ENCODE results near the gene LIPA.
"Not testable (repeated sequence)": the region's sequence is repeated elsewhere in the genome, so short reads cannot be mapped to it uniquely, and the experiment has no call there.

Gene LIPA

DNA sequence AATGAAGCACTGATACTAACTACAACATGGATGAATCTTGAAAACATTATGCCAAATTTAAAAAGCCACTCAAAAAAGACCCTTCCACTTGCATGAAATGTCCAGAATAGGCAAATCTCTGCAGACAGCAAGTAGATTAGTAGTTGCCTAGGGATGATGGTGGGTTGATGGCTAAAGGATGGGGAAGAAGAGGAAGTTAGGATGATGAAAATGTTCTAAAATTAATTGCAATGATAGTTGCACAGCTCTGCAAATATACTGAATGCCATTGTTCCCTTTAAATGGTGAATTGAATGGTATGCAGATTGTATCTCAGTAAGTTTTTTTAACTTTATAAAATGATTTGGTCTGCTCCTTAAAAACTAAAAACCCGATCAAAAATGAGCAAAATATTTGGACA is 7.3 kb upstream of the LIPA start:
- H3K27me3 Mint-ChIP-seq: no peaks in the 10 kb centered on the region
- peaks cover 5% of the 10 kb centered on the region for H3K36me3 Mint-ChIP-seq (ENCODE audit: low read depth)
- intact Hi-C loops (cut with micrococcal nuclease): loop anchor here (5.0 kb wide), 1 partner anchor 163 kb away; no protein-coding TSS in a partner anchor

DNA sequence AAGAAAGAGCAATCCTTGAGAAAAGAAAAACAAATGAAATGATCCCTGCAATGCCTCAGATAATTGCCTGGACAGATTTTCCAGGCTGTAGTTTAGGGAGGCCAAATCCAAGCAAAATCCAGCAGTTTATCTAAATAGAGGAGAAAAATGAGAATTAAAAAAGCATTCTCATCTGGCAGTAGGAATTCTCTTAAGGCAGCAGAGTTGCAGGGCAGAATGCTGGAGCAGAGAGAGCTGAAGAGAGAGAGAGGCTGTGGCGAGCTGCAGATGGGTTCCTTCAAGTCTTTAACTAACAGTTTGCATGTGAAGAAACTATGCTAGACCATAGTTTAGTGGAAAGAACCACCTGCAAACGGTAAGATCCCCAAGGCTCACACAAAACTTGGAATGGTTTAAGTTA is 6.0 kb upstream of the LIPA start:
- Mint-ChIP-seq H3K9me3 (peaks cover 21% of the 10 kb centered on the region), H3K27me3 (no peaks in the 10 kb centered on the region), H3K4me1 (ENCODE audit: low read depth) (peaks cover 42% of the 10 kb centered on the region), H3K27ac (no peak overlapping the region), H3K36me3 (ENCODE audit: low read depth) (peaks cover 5% of the 10 kb centered on the region), H3K4me3 (no peak overlapping the region)
- intact Hi-C loops (cut with micrococcal nuclease): loop anchor here (5.0 kb wide), 1 partner anchor 165 kb away; no protein-coding TSS in a partner anchor

More for the DNA sequence above, 7.3 kb upstream of the LIPA start:
- Mint-ChIP-seq H3K9me3 (peaks cover 12% of the 10 kb centered on the region), H3K4me1 (ENCODE audit: low read depth) (peaks cover 52% of the 10 kb centered on the region), H3K27ac (no peak overlapping the region), H3K4me3 (no peak overlapping the region)

DNA sequence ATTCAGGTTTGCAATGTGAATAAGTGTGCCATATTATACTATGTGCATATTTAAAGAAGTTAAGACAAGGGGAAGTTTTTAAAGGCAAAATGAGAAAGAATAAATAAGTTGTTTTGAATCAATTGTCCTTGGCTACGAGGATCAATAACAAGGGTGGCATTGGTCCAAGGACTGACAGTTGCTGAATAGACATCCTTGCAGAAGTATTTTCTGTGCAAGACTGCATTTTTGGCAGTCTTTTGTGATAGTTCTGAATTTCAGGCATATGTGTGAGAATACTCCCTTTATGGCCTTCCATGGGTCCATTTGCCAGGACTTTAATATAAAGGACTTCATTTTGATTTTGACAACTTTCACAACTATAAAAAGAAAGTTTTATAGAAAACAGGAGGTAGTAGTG is 5.4 kb upstream of the LIPA start:
- intact Hi-C loops (cut with micrococcal nuclease): loop anchor here (5.0 kb wide), 1 partner anchor 165 kb away; no protein-coding TSS in a partner anchor
- Mint-ChIP-seq H3K27me3 (no peaks in the 10 kb centered on the region), H3K4me3 (no peak overlapping the region), H3K36me3 (ENCODE audit: low read depth) (peaks cover 5% of the 10 kb centered on the region), H3K27ac (no peak overlapping the region), H3K4me1 (ENCODE audit: low read depth) (peaks cover 40% of the 10 kb centered on the region), H3K9me3 (peaks cover 21% of the 10 kb centered on the region)

DNA sequence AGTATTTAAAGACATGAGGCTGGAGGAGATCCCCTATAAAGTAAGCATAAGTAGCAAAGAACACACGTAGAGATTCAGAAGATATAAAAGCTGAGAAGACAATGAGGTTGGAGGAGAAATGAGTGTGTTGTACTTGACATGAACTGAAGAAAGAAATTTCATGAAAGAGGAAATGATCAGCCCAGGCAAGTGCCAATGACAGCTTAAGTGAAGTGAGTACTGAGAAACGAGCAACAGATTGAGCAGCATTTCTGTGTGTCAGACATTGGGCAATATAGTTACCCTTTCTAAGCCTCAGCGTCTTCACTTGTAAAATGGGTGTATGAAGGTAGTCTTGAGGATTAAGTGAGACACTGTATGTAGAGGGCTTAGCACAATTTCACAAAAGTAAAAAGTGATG is 4.8 kb upstream of the LIPA start:
- H3K9me3 Mint-ChIP-seq: peaks cover 21% of the 10 kb centered on the region
- H3K27me3 Mint-ChIP-seq: no peaks in the 10 kb centered on the region
- H3K4me3 Mint-ChIP-seq: no peak overlapping the region
- intact Hi-C loops (cut with micrococcal nuclease): loop anchor here (5.0 kb wide), 1 partner anchor 166 kb away; no protein-coding TSS in a partner anchor
- peaks cover 11% of the 10 kb centered on the region for H3K36me3 Mint-ChIP-seq (ENCODE audit: low read depth)
- peak overlapping the region; percentile 83 for H3K27ac Mint-ChIP-seq
- peaks cover 40% of the 10 kb centered on the region for H3K4me1 Mint-ChIP-seq (ENCODE audit: low read depth)

DNA sequence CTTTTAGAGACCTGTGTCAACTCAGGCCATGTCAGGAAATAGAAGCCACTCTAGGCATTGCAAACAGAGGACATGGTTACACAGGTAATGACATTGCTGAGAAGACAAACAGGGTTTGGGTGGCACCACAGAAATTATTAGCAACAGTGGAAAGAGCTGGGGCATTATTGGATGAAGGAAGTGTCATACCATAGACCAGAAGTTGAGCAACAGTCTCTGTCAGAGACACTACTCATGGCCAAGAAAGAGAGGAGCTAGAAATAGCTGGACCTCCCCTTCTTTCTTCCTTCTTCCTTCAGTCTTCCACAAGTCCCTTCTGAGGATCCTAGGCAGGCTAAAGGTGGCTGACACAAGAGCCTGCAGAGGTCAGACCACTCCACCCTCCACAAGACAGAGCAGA is 4.2 kb upstream of the LIPA start:
- H3K27me3 Mint-ChIP-seq: no peaks in the 10 kb centered on the region
- peaks cover 16% of the 10 kb centered on the region for H3K36me3 Mint-ChIP-seq (ENCODE audit: low read depth)
- peak overlapping the region; percentile 83 for H3K27ac Mint-ChIP-seq
- intact Hi-C loops (cut with micrococcal nuclease): loop anchor here (5.0 kb wide), 1 partner anchor 167 kb away; no protein-coding TSS in a partner anchor
- peaks cover 45% of the 10 kb centered on the region for H3K4me1 Mint-ChIP-seq (ENCODE audit: low read depth)
- no peak overlapping the region for H3K4me3 Mint-ChIP-seq
- H3K9me3 Mint-ChIP-seq: peaks cover 21% of the 10 kb centered on the region

DNA sequence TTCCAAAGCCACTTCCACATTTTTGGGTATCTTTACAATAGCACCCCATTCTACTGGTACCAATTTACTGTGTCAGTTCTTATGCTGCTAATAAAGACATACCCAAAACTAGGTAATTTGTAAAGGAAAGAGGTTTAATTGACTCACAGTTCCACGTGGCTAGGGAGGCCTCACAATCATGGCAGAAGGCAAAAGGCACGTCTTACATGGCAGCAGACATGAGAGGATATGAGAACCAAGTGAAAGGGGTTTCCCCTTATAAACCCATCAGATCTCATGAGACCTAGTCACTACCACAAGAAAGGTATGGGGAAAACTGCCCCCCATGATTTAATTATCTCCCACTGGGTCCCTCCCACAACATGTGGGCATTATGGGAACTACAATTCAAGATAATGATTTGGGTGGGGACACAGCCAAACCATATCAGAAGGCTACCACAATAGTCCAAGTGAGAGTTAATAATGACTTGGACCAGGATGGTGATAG is 3.6 kb upstream of the LIPA start:
- peak overlapping the region; percentile 83 for H3K27ac Mint-ChIP-seq
- H3K27me3 Mint-ChIP-seq, H3K4me3 Mint-ChIP-seq: not testable (repeated sequence)
- H3K36me3 Mint-ChIP-seq (ENCODE audit: low read depth): peaks cover 20% of the 10 kb centered on the region
- H3K4me1 Mint-ChIP-seq (ENCODE audit: low read depth): peaks cover 44% of the 10 kb centered on the region
- intact Hi-C loops (cut with micrococcal nuclease): loop anchor here (5.0 kb wide), 1 partner anchor 167 kb away; no protein-coding TSS in a partner anchor
- peaks cover 21% of the 10 kb centered on the region for H3K9me3 Mint-ChIP-seq

DNA sequence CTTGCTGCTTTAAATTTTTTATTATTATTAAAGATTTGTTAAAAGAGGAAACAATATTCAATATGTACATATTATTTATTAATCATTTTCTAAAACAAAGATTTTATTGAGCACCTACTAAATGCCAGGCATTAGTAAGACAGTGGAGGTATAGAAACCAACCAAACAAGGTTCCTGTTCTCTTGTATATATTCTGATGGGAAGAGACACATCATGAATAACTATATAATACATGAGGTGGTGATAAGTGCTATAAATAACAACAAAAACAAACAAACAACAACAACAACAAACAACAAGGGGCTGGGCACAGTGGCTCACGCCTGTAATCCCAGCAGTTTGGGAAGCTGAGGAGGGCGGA is 630 bp upstream of the LIPA start:
- peaks cover 21% of the 10 kb centered on the region for H3K9me3 Mint-ChIP-seq
- H3K27me3 Mint-ChIP-seq: no peaks in the 10 kb centered on the region
- H3K27ac Mint-ChIP-seq: no peak overlapping the region
- H3K4me3 Mint-ChIP-seq: no peak overlapping the region
- peaks cover 46% of the 10 kb centered on the region for H3K4me1 Mint-ChIP-seq (ENCODE audit: low read depth)
- peaks cover 35% of the 10 kb centered on the region for H3K36me3 Mint-ChIP-seq (ENCODE audit: low read depth)
- intact Hi-C loops (cut with micrococcal nuclease): no loop called here

DNA sequence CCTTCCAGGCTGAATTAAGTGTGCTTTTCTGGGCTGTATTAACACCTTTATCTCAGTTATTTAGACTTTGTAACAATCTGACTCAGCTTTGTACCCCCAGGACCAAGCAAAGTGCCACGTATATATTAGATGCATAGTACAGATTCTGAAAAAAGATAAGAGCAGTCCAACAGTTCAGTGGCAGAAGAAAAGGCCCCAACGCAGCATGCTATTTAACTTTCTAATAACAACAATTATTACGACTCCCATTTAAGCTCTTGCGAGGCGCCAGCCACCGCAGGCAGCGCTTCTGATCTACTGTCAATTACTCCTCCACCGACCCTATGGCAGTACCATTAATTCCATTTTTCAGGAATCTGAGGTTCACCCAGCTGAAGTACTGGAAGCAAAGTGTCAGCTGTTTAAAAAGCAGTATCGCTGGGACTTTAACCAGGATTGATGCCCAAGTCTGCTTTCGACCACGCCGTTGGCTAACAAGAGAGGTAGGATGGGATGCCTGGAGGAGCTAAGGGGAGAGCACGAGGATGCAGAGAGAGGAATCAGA is 638 bp downstream of the LIPA start:
- Mint-ChIP-seq H3K4me1 (ENCODE audit: low read depth) (peaks cover 36% of the 10 kb centered on the region), H3K36me3 (ENCODE audit: low read depth) (peaks cover 38% of the 10 kb centered on the region), H3K9me3 (peaks cover 21% of the 10 kb centered on the region), H3K4me3 (peak overlapping the region; percentile 90), H3K27me3 (no peaks in the 10 kb centered on the region), H3K27ac (peak overlapping the region; percentile 82)
- intact Hi-C loops (cut with micrococcal nuclease): no loop called here

DNA sequence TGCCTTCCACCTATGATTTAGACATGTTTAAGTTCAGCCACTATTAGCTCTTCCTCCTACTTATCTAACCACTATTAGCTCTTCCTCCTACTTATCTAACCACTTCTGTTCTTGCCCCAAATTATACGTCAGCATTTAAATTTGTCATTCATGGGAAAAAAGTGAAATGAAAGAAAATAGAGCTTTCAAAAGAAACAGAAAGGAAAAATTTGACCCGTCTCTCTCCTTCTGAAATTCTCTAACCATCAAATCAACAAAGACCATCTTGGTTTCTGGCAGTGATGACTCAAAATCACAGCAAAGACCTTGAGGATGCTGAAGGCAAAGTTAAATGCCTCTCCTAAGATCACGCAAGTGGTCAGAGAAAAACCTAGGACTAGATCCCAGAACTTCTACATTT is 2.6 kb downstream of the LIPA start:
- Mint-ChIP-seq H3K9me3 (peaks cover 9% of the 10 kb centered on the region), H3K27ac (peak overlapping the region; percentile 61), H3K36me3 (ENCODE audit: low read depth) (peaks cover 40% of the 10 kb centered on the region), H3K27me3 (no peaks in the 10 kb centered on the region), H3K4me1 (ENCODE audit: low read depth) (peaks cover 29% of the 10 kb centered on the region), H3K4me3 (peak overlapping the region; percentile 90)
- intact Hi-C loops (cut with micrococcal nuclease): no loop called here

DNA sequence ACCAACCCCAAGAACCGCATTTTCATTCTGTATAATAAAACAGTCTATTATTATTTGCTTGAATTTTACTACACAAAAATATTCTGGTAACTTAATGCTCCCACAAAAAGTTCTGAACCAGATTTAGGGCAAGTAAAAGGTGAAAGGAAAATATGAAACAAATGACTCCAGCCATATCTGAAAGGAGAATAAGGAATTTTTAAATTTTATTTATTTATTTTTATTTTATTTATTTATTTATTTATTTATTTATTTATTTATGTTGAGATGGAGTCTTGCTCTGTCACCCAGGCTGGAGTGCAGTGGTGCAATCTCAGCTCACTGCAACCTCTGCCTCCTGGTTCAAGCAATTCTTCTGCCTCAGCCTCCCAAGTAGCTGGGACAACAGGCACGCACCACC is 4.0 kb downstream of the LIPA start:
- H3K9me3 Mint-ChIP-seq; H3K27ac Mint-ChIP-seq; H3K27me3 Mint-ChIP-seq; intact Hi-C loops (cut with micrococcal nuclease): not testable (repeated sequence)
- H3K36me3 Mint-ChIP-seq (ENCODE audit: low read depth): peaks cover 46% of the 10 kb centered on the region
- H3K4me1 Mint-ChIP-seq (ENCODE audit: low read depth): peaks cover 42% of the 10 kb centered on the region
- H3K4me3 Mint-ChIP-seq: peak overlapping the region; percentile 34

DNA sequence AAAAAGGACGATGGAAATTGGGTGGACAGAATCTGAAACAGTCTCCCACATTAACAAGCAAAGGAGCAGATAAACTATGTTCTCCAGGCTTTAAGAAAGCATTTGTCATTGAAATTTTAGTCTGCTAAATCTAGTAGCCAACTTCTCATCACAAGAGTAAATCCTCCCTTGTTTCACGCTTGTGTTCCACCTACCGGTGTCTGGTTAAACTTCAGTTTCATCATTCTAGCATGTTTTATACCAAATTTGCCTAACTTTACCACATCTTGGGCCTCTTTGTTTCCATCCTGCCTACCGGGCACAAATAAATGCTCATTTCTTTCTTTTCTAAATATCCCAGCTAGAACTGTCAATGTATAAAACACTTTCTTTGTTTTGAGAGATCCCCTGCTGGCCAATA is 5.8 kb downstream of the LIPA start:
- intact Hi-C loops (cut with micrococcal nuclease): no loop called here
- no peaks in the 10 kb centered on the region for H3K9me3 Mint-ChIP-seq
- peak overlapping the region; percentile 44 for H3K4me3 Mint-ChIP-seq
- no peak overlapping the region for H3K27ac Mint-ChIP-seq
- peaks cover 49% of the 10 kb centered on the region for H3K4me1 Mint-ChIP-seq (ENCODE audit: low read depth)
- H3K36me3 Mint-ChIP-seq (ENCODE audit: low read depth): peaks cover 40% of the 10 kb centered on the region
- no peaks in the 10 kb centered on the region for H3K27me3 Mint-ChIP-seq

DNA sequence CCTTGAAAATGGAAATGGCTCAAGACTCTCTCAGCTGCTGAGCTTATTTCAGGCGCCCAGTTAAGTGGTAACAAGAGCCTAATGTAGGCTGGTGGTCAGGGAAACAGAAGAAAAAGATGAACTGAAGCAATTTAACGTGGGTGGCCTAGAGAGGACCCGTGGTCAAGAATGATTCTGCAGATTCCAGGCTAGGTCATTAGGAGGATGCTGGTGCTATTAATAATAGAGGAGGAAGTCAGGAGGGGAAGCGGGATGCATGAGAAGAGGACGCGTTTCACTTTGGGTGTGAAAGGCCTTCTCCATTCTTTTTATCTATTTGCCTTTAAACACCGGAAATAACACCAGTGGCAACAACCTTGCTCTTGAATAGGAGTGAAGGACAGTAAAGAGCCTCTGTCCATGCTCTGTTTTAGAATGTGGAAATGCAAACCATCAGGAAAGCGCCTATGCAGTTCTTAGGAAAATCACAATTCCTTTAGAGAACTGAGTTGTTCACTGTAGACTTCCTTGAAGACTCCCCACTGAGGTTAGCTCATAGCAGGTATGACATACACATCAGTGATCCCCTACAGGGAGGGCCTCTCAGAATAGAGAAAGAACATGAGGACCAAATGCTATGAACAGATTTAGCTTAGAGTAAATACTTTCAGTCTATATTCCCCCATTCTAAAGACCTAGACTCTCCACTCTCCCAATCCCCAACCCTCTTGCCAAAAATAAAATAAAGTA is 8.6 kb downstream of the LIPA start:
- peak overlapping the region; percentile 13 for H3K4me3 Mint-ChIP-seq
- H3K27me3 Mint-ChIP-seq: no peaks in the 10 kb centered on the region
- peaks cover 46% of the 10 kb centered on the region for H3K36me3 Mint-ChIP-seq (ENCODE audit: low read depth)
- no peaks in the 10 kb centered on the region for H3K9me3 Mint-ChIP-seq
- peak overlapping the region; percentile 79 for H3K27ac Mint-ChIP-seq
- intact Hi-C loops (cut with micrococcal nuclease): no loop called here
- H3K4me1 Mint-ChIP-seq (ENCODE audit: low read depth): peaks cover 62% of the 10 kb centered on the region

DNA sequence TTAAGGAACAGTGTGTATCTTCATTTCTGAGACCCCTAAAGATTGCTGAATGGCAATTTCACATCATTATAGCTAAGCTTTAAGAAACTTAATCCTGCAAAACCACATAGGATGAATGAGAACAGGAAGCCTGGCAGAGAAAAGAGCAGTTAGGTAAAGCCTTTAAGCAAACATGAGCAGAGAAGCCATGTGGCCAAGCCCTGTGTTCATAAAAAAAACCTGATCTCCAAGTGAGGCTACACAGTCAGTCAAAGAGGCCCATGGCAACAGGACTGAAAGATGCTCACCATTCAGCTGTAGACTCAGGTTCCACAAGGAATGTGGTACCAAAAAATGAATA is 9.3 kb downstream of the LIPA start:
- Mint-ChIP-seq H3K36me3 (ENCODE audit: low read depth) (peaks cover 52% of the 10 kb centered on the region), H3K27me3 (no peaks in the 10 kb centered on the region), H3K9me3 (no peaks in the 10 kb centered on the region), H3K27ac (peak overlapping the region; percentile 79), H3K4me1 (ENCODE audit: low read depth) (peaks cover 69% of the 10 kb centered on the region), H3K4me3 (peak overlapping the region; percentile 42)
- intact Hi-C loops (cut with micrococcal nuclease): no loop called here

DNA sequence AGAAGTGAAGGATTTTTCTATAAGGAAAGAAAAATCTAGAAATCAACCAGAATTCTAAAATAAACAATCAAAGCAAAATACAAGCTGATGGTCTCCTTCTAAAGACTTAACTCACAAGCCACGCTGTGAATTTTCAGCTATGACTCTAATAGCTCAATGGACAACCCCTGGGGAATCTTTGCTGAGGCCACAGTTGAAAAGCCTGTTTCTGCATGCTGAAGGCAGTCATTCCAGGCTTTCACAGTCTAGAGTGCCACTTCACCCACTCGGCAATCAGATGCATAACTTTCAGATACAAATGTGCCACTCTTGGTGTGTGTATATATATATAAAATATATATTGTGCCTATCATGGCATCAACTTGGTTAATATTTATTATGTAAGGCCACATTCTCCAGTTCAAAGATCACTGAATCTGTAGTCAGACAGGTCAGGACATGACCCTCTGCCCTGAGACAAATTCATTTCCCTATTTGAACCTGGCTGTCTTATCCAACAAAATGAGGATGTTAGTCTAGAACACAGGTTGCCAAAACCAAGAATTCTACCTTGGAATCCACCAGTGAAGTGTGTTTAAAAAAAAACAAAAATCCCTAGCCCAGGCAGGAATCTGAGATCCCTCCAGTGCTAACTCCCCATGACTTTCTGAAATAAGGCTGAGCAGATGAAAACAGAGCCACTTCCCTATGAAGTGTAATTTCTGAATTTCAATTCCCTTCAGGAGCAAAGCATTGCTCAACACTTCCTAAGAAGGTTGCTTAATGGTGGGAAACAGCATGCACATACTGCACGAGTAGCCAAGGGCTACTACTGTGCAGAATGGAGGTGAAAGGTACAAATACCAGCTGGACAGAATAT is 9.9 kb downstream of the LIPA start:
- Mint-ChIP-seq H3K9me3 (no peaks in the 10 kb centered on the region), H3K27me3 (no peaks in the 10 kb centered on the region), H3K4me3 (peak overlapping the region; percentile 42), H3K27ac (peak overlapping the region; percentile 79), H3K36me3 (ENCODE audit: low read depth) (peaks cover 53% of the 10 kb centered on the region), H3K4me1 (ENCODE audit: low read depth) (peaks cover 71% of the 10 kb centered on the region)
- intact Hi-C loops (cut with micrococcal nuclease): no loop called here

All from dendritic cell treated with granulocyte-macrophage colony-stimulating factor and Interleukin-4, amounts not matched to agents 40 ng/mL and 50 ng/mL, for 4 days (primary cell).